ENCODE measurements around the gene SNRNP48.

DNA sequence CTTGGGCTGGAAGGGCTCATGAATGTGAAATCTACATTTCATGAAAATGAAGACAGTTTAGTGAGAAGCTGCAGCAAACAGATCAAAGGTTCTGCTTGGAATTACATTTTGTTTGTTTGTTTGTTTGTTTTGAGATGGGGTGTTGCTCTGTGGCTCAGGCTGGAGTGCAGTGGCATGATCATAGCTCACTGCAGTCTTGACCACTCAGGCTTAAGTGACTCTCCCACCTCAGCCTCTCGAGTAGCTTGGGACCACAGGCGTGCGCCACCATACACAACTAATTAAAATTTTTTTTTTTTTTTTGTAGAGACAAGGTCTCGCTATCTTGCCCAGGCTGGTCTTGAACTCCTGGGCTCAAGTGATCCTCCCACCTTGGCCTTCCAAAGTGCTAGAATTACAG is 42.7 kb upstream of the SNRNP48 start:
- TF ChIP-seq, protein P1, sequence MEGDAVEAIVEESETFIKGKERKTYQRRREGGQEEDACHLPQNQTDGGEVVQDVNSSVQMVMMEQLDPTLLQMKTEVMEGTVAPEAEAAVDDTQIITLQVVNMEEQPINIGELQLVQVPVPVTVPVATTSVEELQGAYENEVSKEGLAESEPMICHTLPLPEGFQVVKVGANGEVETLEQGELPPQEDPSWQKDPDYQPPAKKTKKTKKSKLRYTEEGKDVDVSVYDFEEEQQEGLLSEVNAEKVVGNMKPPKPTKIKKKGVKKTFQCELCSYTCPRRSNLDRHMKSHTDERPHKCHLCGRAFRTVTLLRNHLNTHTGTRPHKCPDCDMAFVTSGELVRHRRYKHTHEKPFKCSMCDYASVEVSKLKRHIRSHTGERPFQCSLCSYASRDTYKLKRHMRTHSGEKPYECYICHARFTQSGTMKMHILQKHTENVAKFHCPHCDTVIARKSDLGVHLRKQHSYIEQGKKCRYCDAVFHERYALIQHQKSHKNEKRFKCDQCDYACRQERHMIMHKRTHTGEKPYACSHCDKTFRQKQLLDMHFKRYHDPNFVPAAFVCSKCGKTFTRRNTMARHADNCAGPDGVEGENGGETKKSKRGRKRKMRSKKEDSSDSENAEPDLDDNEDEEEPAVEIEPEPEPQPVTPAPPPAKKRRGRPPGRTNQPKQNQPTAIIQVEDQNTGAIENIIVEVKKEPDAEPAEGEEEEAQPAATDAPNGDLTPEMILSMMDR (IDR thresholded peaks at IDR 0.05 in 2 of 3, conservative IDR thresholded peaks at IDR 0.05 in 1 of 3; ENCODE audit: borderline replicate concordance in 1 of 3, insufficient read depth in 1 of 3, low read depth in 2 of 3, low read length in 2 of 3): no peak
- TF ChIP-seq, protein P2, sequence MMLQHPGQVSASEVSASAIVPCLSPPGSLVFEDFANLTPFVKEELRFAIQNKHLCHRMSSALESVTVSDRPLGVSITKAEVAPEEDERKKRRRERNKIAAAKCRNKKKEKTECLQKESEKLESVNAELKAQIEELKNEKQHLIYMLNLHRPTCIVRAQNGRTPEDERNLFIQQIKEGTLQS (IDR thresholded peaks at IDR 0.05): no peak
- no peak for TF ChIP-seq RAD21 (IDR thresholded peaks at IDR 0.05; ENCODE audit: low read depth)
- TF ChIP-seq JUND (IDR thresholded peaks at IDR 0.05): no peak
- TF ChIP-seq YY1 (IDR thresholded peaks at IDR 0.05; ENCODE audit: extremely low read depth, insufficient replicate concordance, low read depth, low read length): no peak
- no peak for TF ChIP-seq POLR2A (IDR thresholded peaks at IDR 0.05; ENCODE audit: borderline replicate concordance, extremely low read depth, insufficient read depth, insufficient read length)

Data from HCT116 (cell line).